Activated T-cell treated with anti-CD3 and anti-CD28 coated beads, Interleukin-2, amount 50 U/mL, for 4 hours (primary cell): ENCODE results near the gene SETD3. TPM values are rescaled to one million over a fixed set of nuclear protein-coding genes. Genes with fewer than 3 reads are reported as not detected.

Experiments used
- ATAC-seq, 2 donors: fragments of 200-7000 bp; cut with Tn5 transposase; one replicate each; pipeline ENCODE4 v1.10.0; 2021
- DNase-seq: peaks from one replicate; pipeline ENCODE4 v3.0.0-alpha.2; 2020
- H3K27me3 Mint-ChIP-seq: one replicate; pipeline ENCODE4 v1.8.0; 2021; ENCODE audit warnings: low read depth, mixed read lengths
- H3K36me3 Mint-ChIP-seq: one replicate; pipeline ENCODE4 v1.8.0; 2022; ENCODE audit warnings: mixed read lengths; ENCODE audit not compliant: insufficient read depth
- H3K4me1 Mint-ChIP-seq: one replicate; pipeline ENCODE4 v1.8.0; 2021; ENCODE audit warnings: low read depth, mixed read lengths
- H3K4me3 Mint-ChIP-seq: one replicate; pipeline ENCODE4 v1.8.0; 2021; ENCODE audit warnings: mild to moderate bottlenecking, moderate library complexity, mixed read lengths
- H3K9me3 Mint-ChIP-seq: one replicate; pipeline ENCODE4 v1.8.0; 2021; ENCODE audit warnings: mixed read lengths
- total RNA-seq, 3 donors: library from RNA; stranded (reverse); gene quantifications; one replicate each; pipeline ENCODE4 v1.2.1, GENCODE V29; 2021

The SETD3 gene
- total RNA-seq, 3 donors from 2014 or later = 51.8 to 58.1 (median 54.8) TPM

DNA sequence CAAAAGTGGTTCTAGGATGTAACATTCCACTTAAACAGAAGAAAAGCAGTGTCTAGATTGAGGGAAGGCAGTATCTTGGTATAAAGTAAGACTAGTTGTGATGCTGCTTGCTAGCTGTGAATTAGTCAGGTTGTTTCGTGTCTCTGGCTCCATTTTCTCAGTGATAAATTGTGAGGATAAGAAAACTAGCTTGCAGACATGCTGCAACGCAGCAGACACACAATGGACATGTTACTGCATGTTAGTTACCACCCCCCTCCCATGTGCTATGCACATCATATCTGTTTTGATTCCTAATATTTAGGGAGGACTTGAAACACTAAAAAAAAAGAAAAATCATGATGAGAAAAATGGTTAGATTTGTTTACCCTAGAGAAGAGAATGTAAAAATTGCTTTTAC is 3.4 kb upstream of the SETD3 start:
- Mint-ChIP-seq H3K4me3 (no peak overlapping the region), H3K9me3 (no peaks in the 10 kb centered on the region), H3K4me1 (peaks cover 63% of the 10 kb centered on the region), H3K27me3 (no peaks in the 10 kb centered on the region), H3K36me3 (no peaks in the 10 kb centered on the region)
- no peak for DNase-seq
- no peak for ATAC-seq

DNA sequence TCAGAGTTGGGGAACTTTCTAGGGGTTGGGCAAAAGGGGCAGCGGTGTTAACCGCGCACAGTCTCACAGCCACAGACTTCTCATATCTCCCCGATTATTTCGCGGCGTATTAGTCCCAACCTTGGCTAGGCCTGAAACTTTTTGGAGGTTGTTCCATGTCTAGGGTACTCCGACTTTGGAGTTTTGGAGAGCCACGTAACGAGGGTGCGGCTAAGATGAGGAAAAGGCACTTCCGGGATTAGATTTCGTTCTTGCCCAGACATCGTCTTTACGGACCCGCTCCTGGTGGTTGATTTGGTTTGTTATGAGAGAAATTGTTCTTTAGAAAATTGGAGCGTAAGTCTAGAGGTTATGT is 1.1 kb upstream of the SETD3 start:
- Mint-ChIP-seq H3K4me1 (peaks cover 59% of the 10 kb centered on the region), H3K4me3 (peak overlapping the region; percentile 99), H3K9me3 (no peaks in the 10 kb centered on the region), H3K36me3 (no peaks in the 10 kb centered on the region), H3K27me3 (no peaks in the 10 kb centered on the region)
- no peak for ATAC-seq
- DNase-seq = no peak

DNA sequence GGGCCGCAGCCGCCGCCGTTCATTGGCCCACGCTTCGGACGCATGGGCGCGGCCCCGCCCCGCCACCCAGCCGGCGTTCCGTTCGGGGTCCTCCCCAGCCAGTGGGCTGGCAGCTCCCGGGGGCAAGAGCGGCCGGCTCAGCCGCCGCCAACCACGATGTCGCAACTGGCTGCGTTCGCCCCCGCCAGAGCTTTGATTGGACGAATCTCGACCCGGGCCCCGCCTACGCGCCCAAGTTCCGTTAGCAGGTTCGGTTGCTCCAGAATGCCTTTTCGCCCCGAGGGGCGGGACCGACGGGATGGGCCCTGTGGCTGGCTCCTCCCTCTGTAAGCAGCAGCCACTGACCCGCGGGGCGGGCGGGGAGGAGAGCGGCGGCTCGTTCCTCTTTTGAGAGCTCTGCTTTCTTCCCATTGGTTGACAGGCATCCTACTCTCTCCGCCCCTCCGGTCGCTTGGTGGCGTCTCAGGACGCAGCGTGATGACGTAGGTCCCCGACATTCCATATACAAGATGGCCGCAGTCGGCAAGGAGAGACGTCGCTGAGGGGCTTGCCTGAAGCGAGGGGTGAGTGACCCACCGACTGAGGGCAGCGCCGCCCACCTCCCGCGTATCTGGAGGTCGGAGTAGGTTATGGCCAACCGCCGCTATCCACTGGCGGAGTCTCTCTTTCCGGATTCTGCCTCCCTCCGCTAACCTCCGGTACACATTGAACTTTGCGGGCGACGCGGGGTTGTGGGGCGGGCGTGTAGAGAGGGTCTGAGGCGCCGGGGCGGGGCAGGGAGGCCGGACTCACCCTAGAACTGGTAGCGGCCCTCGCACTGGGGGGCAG is 472 bp upstream of the SETD3 start, which contains the start of gene CCNK:
Gene CCNK (plus strand): TSS at position 493 of the 828 bp plus-strand sequence. CDS start 11,269 bp downstream, outside the sequence.
- ATAC-seq (peak; percentile 89), DNase-seq (peak; percentile 100)
- no peaks in the 10 kb centered on the region for H3K9me3 Mint-ChIP-seq
- peaks cover 53% of the 10 kb centered on the region for H3K4me1 Mint-ChIP-seq
- H3K27me3 Mint-ChIP-seq = no peaks in the 10 kb centered on the region
- peak within 1 kb of the TSS; percentile 99 for H3K4me3 Mint-ChIP-seq
- no peaks in the 10 kb centered on the region for H3K36me3 Mint-ChIP-seq

DNA sequence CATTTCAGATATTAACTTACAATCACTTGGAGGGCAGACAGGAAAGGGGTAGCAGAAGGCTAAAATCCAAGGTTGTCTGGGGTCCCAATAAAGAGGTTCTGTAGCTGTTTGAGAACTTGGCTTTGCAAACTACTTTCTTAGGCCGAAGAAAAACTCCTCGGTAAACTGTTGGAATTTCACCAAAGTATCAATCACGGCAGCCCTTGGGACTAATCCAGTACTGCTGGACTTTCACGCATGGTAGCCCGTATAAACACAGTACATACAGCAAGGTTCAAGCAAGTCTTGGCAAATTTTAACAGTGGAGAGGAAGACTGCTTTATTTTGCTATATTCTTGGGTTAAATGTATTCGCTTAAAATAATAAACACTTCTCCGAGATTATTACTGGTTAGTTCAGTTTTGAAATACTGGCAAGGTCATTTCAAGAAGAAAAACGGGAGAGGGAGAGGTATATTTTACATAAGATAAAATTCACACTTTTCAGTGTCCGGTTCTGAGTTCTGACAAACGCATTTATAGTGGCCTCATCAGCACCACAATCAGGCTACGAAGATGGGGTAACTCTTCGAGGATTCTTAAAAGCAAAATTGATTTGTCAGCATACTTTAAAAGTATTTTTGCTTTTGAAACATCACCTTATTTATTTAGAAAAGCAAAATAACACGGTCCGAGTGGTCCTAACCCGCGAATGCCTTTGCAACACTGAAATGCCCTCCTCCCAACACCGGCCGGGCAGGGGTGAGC is 1.3 kb downstream of the SETD3 start:
- Mint-ChIP-seq H3K27me3 (no peaks in the 10 kb centered on the region), H3K4me1 (peaks cover 41% of the 10 kb centered on the region), H3K9me3 (no peaks in the 10 kb centered on the region), H3K4me3 (peak overlapping the region; percentile 94), H3K36me3 (no peaks in the 10 kb centered on the region)
- no peak for DNase-seq
- no peak for ATAC-seq

DNA sequence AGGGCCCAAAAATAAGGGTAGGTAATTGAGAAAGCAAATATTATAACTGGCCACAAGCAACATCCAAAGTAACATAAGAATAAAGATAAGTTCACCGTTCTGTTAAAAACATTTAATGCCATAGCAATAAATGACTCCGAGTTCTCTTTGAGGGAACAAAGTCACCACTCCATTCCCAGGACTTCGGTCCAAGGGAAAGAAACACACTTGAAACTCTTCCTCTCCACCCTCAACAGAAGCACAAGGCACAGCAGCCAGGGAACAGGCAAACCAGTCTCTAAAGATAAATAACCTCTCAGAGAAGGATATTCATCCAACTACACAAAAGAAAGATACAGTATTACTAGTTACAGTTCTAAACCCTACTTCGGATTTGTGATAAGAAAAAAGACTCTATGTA is 2.5 kb downstream of the SETD3 start:
- DNase-seq = no peak
- H3K9me3 Mint-ChIP-seq = no peaks in the 10 kb centered on the region
- peaks cover 34% of the 10 kb centered on the region for H3K4me1 Mint-ChIP-seq
- peaks cover 3% of the 10 kb centered on the region for H3K36me3 Mint-ChIP-seq
- peak overlapping the region; percentile 7 for H3K4me3 Mint-ChIP-seq
- no peaks in the 10 kb centered on the region for H3K27me3 Mint-ChIP-seq
- ATAC-seq = no peak

DNA sequence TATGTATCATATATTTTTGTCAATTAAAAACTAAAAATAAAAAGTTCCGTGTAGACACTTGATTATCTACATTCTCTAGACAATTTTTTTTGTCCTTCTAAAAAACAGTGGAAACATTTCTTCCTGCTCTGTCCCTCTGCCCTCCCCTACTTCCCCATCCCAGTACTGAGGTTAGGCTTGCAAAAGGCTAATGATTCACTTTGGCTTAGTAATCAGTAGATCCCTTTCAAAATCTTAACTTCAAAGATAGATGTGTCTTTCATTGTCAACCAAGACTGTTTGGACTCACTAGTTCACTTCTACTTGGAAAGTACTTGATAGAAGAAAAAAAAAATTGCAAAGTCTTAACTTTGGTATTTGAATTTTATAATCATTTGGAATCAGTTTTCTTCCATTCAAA is 3.8 kb downstream of the SETD3 start:
- Mint-ChIP-seq H3K4me3 (no peak overlapping the region), H3K36me3 (peaks cover 3% of the 10 kb centered on the region), H3K4me1 (peaks cover 27% of the 10 kb centered on the region), H3K27me3 (no peaks in the 10 kb centered on the region), H3K9me3 (no peaks in the 10 kb centered on the region)
- ATAC-seq = no peak
- no peak for DNase-seq

DNA sequence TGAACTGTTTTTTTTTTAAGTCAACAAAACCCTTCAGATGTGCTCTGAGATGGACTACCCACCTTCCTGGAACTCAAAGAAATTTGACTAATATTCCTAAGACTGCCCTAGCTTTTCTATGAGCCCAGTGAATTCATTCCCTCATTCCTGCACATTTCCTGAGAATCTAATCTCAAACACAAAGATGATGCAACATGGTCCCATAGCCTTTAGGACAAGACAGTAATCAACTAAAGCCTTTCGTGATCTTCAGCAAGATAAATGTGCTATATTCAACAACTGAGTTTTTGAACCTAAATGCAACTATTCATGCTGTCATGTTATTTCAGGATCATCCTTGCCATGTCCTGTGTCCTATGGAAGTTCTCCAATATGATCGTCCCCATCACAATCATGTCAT is 5.0 kb downstream of the SETD3 start:
- no peak overlapping the region for H3K4me3 Mint-ChIP-seq
- DNase-seq (no peak), ATAC-seq (no peak)
- peaks cover 3% of the 10 kb centered on the region for H3K36me3 Mint-ChIP-seq
- no peaks in the 10 kb centered on the region for H3K9me3 Mint-ChIP-seq
- no peaks in the 10 kb centered on the region for H3K27me3 Mint-ChIP-seq
- H3K4me1 Mint-ChIP-seq = peaks cover 31% of the 10 kb centered on the region

DNA sequence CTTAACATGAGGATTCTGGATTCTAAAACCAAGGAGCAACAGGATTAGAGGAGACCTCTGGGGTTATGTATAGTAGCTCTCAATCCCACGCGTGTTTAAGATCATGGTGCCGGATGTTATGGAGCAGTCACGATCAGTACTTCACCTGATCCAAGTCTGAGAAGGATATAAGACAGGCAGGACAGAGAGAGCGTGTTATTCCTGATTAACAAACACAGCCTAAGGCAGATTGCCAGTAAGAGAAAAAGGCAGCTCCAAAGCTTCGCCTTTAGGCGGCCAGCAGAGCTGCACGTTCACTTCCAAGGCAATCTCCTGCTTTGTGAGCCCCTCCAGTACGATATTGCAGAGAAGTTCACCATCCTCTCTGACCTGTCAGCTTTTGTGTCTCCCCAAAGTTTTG is 5.5 kb downstream of the SETD3 start:
- H3K9me3 Mint-ChIP-seq = no peaks in the 10 kb centered on the region
- peaks cover 33% of the 10 kb centered on the region for H3K4me1 Mint-ChIP-seq
- H3K36me3 Mint-ChIP-seq = peaks cover 3% of the 10 kb centered on the region
- no peak overlapping the region for H3K4me3 Mint-ChIP-seq
- no peak for DNase-seq
- no peak for ATAC-seq
- no peaks in the 10 kb centered on the region for H3K27me3 Mint-ChIP-seq

DNA sequence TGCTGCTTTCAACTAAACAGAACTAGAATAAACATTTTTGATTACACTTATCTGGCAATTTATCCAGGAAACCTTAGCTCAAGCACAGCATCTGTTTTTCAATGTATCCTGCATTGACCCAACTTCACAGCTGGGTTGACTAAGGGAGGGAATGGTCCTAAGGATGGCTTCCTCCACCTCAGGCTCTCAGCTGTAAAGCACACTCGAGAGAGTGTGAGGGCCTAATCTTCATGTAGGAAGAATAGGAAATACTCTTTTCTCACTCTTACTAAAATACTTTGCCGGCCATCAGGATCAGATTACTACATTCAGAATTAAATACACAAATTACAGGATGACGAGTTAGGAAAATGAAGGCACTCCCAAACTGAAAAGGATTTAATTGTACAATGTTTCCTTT is 7.2 kb downstream of the SETD3 start:
- Mint-ChIP-seq H3K27me3 (no peaks in the 10 kb centered on the region), H3K4me1 (peaks cover 36% of the 10 kb centered on the region), H3K36me3 (peaks cover 3% of the 10 kb centered on the region), H3K9me3 (no peaks in the 10 kb centered on the region), H3K4me3 (no peak overlapping the region)
- DNase-seq (no peak), ATAC-seq (no peak)

DNA sequence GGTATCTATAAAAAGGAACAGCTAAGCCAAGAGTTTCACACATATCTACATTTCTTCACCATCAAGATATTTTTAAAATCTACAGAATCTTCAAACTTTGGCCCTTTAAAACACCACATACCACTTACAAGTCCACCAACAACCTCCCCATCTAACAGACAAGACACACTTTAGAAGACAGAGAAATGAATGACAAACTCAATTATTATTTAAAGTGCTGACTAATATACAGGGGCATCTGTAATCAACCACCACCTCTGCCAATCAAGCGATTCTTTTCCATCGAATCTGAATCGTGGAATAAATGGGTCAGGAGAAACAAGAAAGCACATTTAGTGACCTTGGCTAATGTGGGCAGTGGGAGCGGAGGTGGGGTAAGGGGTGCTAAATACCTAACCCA is 7.7 kb downstream of the SETD3 start:
- H3K9me3 Mint-ChIP-seq = no peaks in the 10 kb centered on the region
- no peak for ATAC-seq
- H3K4me1 Mint-ChIP-seq = peaks cover 36% of the 10 kb centered on the region
- H3K36me3 Mint-ChIP-seq = peaks cover 3% of the 10 kb centered on the region
- H3K4me3 Mint-ChIP-seq = no peak overlapping the region
- DNase-seq = no peak
- H3K27me3 Mint-ChIP-seq = no peaks in the 10 kb centered on the region

DNA sequence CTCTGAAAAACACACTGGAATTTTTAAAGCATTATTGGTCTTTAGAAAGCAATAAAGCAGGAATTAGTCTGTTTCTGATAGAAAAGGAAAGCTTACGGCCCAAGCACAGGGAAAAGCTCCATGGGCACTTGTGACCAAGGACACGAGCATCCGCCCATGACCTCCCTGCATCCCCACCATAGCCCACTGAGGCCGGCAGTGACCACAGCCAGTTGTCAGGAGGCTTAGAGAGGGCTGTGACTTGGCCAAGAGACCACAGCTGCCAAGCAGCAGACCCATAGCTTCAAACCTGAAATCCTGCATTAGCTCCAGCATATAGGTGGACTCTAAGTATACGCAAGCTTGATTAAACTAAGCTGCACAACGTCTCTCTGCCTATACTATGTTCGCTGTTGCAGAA is 8.9 kb downstream of the SETD3 start:
- Mint-ChIP-seq H3K9me3 (no peaks in the 10 kb centered on the region), H3K4me3 (no peak overlapping the region), H3K27me3 (no peaks in the 10 kb centered on the region), H3K4me1 (peaks cover 38% of the 10 kb centered on the region), H3K36me3 (peaks cover 5% of the 10 kb centered on the region)
- DNase-seq (no peak), ATAC-seq (no peak)

DNA sequence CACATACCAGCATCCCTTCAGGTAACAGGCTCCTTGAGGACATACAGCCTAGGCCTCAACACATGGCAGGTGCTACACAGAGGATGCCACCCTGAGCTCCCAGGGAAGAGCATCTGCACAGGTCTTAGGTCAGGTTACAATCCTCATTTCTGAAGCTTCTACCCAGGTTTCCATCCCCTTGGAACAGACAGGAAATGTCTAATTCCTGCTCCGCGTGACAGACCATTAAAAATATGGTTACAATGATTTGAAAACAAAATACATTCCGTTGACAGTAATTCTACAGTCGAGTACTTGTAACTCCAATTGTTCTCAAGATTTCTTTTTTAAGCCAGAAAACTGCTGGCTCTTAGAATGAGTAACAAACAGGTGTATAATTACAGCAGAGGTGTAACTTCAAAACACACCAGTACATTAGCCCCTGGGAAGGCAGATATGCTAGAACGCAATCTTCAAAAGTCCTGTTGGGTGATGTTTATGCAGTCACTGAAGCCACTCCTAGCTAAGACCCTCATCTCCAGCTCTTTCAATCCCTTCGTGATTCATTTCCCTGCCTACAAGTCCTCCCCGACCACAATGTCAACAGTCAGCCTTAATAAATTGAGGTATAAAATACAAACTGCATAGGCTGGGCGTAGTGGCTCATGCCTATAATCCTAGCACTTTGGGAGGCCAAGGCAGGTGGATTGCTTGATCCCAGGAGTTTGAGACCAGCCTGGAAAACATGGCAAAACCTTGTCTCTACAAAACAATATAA is 11.6 kb downstream of the SETD3 start:
- DNase-seq (no peak), ATAC-seq (no peak)
- H3K4me3 Mint-ChIP-seq = no peak overlapping the region
- H3K27me3 Mint-ChIP-seq = no peaks in the 10 kb centered on the region
- H3K36me3 Mint-ChIP-seq = peaks cover 12% of the 10 kb centered on the region
- no peaks in the 10 kb centered on the region for H3K9me3 Mint-ChIP-seq
- peaks cover 38% of the 10 kb centered on the region for H3K4me1 Mint-ChIP-seq

DNA sequence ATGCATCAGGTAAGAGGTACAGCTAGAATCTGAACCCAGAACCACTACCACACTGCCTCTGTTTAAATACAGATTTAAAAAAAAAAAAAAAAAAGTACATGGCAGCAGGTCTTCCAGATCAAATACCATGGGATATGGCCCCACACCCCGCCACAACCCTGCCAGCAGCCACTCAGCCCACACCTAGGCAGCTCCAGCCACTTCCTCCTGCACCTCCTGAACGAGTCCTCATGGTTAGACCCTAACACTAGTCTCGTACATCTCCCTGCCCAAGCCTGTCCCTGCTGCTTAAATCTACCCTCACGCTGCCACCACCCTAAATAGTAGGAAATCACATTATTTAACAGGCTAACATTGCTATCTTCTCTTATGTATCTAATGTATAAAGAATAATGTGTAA is 12.6 kb downstream of the SETD3 start:
- no peaks in the 10 kb centered on the region for H3K27me3 Mint-ChIP-seq
- H3K4me1 Mint-ChIP-seq = peaks cover 34% of the 10 kb centered on the region
- no peaks in the 10 kb centered on the region for H3K9me3 Mint-ChIP-seq
- H3K36me3 Mint-ChIP-seq = peaks cover 15% of the 10 kb centered on the region
- no peak for ATAC-seq
- H3K4me3 Mint-ChIP-seq = no peak overlapping the region
- DNase-seq = no peak

DNA sequence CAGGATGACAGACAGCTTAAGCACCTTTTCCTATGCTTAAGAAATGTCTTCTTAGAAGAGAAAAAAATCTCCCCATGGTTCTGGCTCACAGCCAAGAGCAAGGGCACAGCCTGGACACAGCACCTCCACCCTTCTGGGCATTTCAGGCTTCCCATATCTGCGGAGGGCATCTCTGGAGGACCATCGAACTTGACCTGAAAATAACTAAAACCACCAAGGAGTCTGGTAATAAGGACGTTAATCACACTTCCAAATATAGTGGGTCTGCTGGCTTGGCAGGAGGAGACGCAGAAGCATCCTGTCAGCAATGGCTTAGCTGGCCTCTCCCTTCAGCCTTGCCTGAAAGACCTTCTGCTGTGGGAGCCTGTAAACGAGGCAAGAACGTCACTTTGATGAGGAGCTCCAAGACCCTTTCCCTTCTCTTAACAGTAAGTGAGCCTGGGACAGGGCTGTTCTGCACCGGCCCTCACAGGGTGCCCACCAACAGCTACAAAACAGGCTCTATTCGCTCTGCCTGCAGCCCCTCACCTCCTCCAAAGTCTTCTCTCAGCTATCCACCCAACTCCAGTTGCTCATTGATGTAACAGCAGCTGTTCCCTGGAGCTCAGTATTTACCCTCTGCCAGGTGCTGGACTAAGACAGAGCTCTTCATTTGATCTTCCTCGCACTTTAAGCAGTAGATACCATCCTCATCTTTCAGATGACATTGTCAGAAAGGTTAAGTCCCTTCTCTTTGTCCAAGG is 13.2 kb downstream of the SETD3 start:
- no peak for ATAC-seq
- H3K27me3 Mint-ChIP-seq = no peaks in the 10 kb centered on the region
- peaks cover 16% of the 10 kb centered on the region for H3K36me3 Mint-ChIP-seq
- no peak overlapping the region for H3K4me3 Mint-ChIP-seq
- H3K9me3 Mint-ChIP-seq = no peaks in the 10 kb centered on the region
- DNase-seq = no peak
- peaks cover 32% of the 10 kb centered on the region for H3K4me1 Mint-ChIP-seq
